Occipital lobe (tissue), 2 donors: Measurements from ENCODE around the gene RHOG. TPM values are rescaled to one million over a fixed set of nuclear protein-coding genes. Genes with fewer than 3 reads are reported as not detected.
A peak's percentile ranks its signal among the peaks of the same experiment; 100 is the strongest.
"Not testable (repeated sequence)": the region's sequence is repeated elsewhere in the genome, so short reads cannot be mapped to it uniquely, and the experiment has no call there.

ENCODE experiments used
- DNase-seq: peaks from one replicate; lab custom pipeline; 2025; lab: John Stamatoyannopoulos, UW
- total RNA-seq: library from RNA; depleted of rRNA; stranded (reverse); fragments of >200 nt; gene quantifications from one replicate; pipeline ENCODE4 v1.2.3, GENCODE V29; 2014

RHOG gene
- total RNA-seq, 1 donor from 2014 or later = 2.0 TPM

DNA sequence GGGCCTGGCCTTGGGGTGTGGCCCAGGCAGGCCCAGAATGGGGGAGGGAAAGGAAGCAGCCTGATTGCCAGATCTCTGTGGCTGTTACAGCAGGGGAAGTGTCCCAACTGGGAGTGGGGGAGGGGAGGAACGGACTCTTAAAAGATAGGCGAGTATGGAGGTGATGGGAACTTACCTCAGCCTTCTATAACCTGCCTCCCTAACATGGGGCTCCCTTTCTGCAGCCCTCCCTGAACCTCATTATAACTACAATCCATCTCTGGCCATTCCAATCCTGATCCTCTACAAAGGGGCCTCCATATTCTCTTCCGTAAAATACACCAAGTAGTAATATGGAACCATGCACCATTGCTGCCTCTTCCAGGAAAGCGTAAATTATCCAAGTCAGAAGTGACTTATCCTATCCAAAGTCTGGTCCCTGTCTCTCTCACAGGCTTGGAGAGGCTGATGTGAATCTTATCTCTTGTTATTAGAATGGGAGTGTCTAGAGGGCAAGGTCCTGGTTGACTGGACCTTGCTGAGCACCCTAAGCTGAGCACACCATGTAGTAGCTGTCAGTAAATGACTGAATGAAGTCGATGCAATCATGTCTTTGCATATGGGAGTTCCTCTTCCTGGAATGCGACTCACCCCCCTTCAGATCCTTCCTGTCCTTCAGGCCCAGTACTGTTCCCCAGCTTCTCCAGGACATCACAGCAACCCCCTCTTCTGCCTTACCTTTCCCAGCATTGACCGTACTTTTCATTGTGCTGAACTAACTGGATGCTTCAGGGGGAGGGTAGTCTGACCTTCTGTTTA, 5.9 kb downstream of the RHOG start:
- no peak for DNase-seq

DNA sequence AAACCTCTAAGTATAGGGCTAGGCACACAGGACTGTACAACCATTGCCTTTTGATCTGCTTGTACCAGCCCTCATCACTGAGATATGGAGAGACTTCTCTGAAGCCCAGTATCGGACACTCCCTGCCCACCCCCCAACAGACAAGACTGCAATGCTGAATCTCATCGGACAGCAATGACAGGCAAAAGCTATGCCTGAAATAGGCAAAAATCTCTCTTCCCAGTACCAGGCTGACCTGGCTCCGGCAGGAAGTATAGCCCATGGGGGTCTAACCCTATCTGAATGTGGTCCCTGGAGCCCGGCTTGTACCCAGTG, 6.5 kb downstream of the RHOG start:
- DNase-seq = no peak

DNA sequence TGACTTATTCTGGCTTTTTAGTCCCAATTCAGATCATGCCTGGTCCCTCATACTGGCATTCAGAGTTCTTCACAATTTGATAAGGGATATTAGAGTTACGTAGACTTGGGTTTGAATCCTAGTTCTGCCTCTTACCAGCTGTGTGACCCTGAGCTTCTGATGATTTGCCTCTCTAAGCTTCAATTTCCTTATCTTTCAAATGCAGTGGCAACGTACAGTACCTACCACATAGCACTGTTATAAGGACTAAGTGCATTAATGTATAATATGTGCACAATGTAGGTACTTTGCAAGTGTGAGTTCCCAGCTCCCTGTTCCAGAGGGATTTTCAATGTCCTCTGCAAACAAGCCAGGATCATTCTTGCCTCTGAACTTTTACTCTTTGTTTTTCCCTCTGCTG, 7.3 kb downstream of the RHOG start:
- no peak for DNase-seq

DNA sequence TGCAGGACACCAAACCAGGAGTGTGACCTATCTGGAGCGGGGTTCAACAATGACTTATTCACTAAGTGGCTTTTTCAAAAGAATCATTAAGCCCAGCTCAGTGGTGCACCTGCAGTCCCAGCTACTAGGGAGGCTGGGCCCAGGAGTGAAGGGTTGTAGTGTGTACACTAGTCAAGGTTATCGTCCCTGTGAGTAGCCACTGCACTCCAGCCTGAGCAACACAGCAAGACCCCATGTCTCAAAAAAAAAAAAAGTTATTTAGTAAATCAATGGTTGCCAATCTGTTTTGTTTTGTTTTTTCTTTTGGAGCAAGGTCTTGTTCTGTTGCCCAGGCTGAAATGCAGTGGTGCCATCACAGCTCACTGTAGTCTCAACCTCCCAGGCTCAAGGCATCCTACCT, 7.9 kb downstream of the RHOG start:
- no peak for DNase-seq

DNA sequence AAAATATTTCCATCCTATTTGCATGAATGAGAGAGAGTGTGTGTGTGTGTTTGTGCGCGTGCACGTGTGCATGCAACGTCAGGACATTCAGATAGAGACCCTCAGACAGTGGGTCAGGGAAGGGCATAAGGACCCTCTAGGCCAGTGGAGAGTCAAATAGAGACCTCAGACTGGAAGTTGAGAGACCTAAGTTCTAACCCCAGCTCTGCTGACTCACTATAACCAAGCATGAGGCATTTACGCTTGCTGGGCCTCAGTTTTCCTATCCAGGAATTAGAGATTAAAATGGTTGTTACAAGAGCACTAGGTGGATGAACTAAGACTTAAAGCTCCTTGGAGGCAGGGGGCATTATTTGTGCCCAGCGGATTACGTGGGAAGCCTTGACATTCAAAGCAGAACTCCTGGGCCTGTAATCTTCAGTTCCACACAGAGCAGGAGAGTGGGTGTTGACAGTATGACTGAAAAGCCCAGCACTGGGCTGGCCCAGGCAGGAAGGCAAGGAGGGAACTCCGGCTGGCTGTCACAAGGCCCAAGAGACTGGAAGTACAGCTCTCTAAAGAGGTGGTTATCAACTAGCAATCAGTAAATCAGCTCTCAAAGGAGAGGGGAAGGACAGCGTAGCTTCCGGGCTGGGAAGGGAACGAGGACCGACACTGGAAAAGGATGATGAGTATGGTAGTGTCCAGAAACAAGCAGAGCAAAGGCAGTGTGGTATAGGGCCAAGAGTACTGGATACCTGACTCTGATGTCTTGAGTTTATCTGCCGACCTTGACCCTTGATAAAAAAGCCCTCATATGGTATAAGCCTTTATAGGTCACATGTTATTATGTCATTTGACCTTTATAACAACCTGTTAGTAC, 9.2 kb downstream of the RHOG start:
- DNase-seq = no peak

DNA sequence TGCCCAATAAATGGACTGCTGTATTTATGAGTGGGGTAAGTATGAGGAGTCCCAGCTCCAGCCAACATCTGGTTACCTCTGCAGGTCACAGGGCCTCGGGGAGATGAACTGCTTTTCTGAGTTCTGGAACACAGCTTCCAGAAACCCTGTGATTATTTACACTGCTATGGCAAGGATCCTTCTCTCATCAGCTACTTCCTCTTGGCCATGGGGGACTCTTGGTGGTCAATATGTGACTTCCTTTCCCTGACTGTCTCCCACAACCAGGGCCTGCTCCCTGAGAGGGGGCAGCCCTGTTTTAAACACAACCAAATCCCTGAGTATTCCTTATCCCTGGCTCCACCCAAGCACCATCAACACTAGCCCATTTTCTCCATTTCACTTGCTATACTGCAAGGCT, 10.0 kb downstream of the RHOG start:
- DNase-seq = no peak

DNA sequence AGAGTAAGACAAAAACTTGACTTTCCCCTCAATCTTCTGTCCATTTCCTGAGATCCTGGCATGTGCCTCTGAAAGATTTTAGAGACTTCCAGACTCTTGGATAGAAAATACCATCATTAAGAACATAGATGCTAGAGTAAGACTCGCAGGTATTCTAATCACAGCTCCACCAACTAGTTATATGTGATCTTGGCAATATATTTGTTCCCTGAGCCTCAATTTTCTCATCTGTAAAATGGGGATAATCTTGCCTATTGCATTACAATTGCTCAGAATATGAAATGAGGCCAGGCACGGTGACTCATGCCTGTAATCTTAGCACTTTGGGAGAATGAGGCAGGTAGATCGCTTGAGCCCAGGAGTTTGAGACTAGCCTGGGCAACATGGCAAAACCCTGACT, 10.7 kb downstream of the RHOG start:
- DNase-seq = no peak

DNA sequence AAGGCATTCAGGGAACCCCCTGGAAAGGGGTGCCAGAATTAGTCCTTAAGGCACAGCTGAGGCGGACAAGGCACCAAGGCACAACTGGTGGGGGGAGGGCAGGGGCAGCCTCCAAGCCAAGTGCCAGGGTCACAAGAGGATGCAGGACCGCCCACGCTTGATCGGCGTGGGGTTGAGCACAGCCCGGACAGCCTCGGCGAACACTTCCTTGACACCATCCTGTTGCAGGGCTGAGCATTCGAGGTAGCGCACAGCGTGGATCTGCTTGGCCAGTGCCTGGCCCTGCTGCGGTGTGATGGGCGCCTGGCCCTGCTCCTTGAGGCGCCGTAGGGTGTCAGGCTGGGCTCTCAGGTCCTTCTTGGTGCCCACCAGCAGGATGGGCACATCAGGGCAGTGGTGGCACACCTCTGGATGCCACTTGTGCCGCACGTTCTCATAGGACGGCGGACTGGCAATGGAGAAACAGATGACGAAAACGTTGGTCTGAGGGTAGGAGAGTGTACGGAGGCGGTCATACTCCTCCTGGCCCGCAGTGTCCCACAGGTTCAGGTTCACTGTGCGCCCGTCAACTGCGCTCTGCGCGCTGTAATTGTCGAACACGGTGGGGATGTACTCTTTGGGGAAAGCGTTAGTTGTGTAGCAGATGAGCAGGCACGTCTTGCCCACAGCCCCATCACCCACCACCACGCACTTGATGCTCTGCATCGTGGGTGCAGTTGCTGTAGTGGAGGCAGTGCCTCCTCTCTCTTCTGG, 13.1 kb downstream of the RHOG start:
- no peak for DNase-seq

DNA sequence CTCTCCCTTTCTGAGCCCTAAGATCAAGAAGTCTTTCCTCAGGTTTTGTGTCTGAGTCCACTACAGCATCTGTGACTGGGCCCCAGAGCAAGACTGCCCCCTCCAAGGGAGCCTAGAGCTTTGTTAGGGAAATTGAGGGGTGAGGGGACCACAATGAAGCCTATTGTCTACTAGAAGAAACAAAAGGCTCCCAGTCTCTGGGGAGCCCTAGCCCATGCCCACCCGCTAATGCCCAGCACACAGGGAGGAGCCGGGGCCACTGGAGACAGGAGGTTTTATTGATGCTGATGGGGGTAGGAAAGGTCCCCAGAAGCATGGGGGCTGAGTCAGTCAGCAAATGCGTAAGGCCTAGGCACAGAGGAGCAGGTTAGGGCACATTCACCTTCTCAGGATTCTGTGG, 14.0 kb downstream of the RHOG start:
- peak; percentile 64 for DNase-seq

DNA sequence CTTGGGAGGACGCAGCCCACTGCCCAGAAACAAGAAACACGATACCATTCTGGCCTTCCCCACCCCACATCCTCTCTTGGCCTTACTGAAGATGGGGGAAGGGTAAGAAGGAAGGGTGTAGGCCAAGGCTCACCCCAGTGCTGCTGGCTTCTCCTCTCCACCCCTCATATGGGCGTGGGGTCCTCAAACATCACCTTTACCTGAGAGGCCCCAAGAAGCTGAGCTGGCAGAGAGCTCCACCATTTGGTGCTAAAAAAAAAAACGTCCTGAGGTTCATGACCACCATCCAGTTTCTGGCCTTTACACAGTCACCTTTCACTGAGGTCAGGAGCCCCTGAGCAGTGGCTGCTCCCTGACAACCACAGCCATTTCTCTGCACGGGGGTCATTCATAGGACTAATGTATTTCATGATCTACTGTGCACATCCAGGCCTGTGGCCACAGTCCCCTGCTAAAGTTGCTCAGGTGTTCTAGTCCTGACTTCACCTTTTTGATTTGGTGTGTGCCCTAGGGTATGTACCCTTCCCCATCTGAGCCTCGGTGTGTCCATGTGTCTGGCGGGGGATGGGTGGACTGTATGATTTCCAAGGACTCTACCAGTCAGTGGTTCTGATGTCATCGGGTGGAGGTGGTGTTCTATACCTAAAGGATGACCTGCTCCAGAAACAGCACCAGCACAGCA, 15.1 kb downstream of the RHOG start:
- no peak for DNase-seq

DNA sequence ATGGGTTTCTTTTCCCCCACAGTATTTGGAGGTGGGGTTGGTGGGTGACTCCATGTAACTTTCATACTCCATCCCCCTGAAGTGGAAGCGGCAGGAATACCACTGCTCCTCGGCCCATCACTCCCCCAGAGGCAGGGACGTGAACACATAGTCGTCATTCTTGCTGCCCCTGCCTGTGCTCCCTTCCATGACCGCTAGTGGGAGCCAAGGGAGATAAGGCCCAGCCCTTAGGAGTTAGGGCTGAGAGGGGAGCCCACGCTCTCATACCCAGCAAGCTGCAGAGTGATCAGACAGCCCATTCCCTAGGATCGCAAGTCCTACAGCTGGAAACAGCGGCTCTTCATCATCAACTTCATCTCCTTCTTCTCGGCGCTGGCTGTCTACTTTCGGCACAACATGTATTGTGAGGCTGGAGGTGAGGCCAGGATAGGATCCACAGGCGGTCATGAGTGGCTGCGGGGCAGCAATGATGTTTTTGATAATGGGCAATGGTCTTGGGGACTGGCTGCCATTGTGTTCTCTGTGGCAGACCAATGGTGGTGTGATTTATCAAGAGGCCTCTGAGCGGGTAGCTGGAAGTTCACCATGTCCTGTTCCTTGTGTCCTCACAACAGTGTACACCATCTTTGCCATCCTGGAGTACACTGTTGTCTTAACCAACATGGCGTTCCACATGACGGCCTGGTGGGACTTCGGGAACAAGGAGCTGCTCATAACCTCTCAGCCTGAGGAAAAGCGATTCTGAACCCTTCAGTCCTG, 15.9 kb downstream of the RHOG start:
- no peak for DNase-seq

DNA sequence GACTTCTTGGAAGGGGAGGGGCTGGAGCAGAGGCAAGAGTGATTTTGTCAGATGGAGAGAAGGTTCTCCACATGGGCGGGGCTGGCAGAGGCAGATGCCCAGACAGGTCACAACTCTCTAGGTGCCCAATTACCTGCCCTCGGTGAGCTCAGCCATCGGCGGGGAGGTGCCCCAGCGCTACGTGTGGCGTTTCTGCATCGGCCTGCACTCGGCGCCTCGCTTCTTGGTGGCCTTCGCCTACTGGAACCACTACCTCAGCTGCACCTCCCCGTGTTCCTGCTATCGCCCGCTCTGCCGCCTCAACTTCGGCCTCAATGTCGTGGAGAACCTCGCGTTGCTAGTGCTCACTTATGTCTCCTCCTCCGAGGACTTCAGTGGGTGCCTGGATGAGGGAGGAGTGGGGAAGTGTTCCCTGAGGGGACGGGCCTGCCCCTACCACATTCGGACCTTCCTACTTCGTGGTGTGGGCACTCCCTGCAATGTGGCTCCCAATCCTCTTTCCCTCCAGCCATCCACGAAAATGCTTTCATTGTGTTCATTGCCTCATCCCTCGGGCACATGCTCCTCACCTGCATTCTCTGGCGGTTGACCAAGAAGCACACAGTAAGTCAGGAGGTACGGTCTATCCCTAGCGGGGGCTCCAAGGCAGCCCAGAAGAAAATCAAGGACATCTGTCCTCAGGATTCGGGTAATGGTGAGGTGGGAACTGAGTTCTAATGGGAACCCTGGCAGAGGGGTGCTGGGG, 16.8 kb downstream of the RHOG start:
- DNase-seq = no peak

DNA sequence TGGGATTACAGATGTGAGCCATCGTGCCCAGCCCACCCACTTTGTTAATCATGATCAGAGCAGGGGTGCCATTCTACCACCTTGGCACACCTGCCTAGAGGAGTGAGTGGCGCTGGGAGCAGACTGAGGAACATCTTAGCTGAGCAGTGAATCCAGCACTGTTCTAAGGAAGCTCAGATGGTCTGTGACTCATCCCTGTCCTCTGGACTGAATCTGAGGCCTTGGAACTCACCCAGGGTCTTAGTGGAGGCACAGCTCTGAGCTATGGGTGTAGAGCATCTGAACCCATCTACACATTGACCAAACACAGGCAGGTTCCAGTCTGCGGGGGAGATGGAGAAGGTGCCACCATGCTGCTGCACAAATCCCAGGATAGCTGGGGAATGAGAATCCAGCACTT, 17.5 kb downstream of the RHOG start:
- DNase-seq = no peak

DNA sequence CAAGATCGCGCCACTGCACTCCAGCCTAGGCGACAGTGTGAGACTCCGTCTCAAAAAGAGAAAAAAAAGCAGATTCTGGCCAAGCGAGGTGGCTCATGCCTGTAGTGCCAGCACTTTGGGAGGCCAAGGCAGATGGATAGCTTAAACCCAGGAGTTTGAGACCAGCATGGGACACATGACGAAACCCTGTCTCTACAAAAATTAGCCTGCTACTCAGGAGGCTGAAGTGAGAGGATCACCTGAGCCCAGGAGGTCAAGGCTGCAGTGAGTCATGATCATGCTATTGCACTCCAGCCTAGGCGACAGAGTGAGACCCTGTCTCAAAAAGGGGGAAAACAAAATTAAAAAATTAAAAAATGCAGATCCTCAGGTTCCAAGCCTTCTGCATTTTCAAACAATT, 18.4 kb downstream of the RHOG start:
- no peak for DNase-seq

DNA sequence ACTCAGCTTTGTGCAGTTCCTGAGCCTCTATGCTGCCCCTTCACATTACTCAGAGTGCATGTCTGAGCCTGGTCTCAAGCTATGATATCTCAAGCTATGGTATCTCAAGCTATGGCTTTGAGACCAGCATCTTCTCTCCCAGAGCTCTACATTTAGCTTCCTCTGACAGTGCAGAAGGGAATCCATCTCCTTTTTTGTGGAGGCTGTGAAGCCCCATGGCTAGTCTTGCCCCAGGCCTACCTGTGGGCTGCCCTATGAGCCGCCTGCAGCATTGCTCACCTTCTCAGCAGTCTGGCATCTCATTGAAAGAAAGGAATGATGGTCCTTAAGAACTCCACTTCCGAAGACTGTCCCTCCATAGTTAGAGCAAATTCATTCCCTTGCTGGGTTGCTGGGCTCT, 19.8 kb downstream of the RHOG start:
- DNase-seq = no peak

DNA sequence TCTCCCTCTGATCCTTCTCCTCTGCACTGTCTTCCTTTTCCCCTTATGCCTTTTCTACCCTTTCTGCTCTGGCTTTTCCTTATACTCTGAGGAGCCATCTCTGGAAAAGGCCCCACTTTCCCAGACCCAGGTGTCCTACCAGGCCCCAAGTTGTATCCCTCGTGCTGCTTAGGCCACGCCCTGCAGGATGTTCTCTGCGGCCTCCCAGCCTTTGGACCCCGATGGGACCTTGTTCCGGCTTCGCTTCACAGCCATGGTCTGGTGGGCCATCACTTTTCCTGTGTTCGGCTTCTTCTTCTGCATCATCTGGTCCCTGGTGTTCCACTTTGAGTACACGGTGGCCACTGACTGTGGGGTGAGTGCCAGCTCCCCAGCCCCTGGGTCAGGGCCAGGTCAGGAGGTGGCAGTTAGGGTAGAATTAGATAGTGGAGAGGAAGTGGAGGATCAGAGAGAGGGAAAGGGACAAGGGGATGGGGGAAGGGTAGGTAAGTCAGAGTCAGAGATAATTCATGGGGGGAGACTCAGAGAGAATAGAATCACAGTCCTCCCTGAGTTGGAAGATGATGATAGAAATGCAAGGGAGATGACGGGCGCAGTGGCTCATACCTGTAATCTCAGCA, 23.5 kb downstream of the RHOG start:
- no peak for DNase-seq

DNA sequence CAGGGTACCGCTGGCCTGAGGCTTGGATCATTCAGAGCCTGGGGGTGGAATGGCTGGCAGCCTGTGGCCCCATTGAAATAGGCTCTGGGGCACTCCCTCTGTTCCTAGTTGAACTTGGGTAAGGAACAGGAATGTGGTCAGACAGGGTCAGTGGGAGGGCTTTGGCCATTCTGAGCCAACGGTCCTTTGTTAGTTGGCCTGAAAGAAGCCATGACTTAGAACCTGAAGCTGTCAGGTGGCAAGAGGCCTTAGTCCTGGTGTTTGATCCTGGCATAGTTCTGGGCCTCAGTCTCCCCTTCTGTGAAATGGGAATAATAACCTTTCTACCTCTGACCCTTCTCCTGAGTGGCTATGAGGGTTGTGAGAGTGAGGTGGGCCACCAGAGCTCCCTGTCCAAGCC, 24.1 kb downstream of the RHOG start:
- DNase-seq = no peak

DNA sequence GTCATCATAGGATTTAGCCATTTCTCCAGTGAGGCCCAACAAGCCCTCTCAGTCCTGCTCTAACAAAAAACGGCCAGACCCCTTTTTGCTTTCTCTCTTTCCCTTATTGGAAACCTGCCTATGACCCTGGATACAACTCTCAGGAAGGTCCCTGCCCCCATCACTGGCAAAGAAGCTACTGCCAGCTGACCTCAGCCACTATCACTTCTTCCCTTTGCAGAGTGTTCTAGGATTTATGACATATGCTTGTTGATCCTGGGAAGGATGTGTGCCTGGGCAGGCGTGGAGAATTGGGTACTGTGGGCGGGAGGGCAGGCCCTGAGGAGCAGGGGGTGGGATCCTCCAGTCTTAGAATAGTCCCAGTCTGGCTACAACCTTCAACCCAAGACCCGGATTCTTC, 24.9 kb downstream of the RHOG start:
- no peak for DNase-seq

DNA sequence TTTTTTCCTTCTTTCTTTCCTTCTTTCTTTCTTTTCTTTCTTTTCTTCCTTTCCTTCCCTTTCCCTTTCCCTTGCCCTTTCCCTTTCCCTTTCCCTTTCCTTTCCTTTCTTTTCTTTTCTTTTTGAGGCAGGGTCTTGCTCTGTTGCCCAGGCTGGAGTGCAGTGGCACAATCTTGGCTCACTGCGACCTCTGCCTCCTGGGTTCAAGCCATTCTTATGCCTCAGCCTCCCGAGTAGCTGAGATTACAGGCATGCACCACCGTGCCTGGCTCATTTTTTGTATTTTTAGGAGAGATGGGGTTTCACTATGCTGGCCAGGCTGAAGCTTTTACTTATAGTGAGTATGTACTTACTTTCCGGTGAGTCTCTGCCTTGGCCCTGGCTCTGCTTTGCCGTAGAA, 25.9 kb downstream of the RHOG start:
- DNase-seq = not testable (repeated sequence)

DNA sequence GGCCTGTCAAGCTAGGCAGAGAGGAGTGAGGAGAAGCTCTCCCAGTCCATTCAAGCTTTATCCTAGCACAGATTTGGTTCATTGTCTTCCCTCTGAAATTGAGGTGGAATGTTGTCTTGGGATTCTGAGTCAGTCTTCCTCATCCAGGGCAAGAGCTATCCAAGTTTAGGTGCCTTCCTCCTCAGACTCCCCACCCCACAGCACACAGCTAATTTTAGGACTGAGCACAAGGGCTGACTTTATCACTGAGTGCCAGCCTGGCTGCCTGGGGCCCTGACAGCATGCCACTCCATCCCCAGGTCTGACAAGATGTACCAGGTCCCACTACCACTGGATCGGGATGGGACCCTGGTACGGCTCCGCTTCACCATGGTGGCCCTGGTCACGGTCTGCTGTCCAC, 29.8 kb downstream of the RHOG start:
- DNase-seq = no peak
